ENCODE measurements around the gene ABHD5.

The ABHD5 gene

DNA sequence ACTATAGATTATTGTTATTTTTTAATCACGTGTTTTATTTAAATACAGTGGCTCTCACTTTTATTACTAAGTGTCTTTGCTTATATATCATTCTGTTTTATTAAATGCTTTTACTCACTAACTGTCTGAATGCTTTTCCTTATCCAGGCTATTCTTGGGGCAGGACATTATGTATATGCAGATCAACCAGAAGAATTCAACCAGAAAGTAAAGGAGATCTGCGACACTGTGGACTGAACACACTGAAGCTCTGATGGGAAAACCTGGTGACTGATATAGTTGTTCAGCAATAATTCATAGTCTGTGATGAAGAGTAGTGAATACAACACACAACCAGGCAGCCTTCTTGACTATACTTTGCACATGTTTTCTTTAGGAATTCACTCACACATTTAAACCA lies 27.6 kb downstream of the ABHD5 start:
- H3K4me3 ChIP-seq (ENCODE audit: low read depth in 1 of 2, low read length in 1 of 2) = no peak overlapping the region
- H3K36me3 ChIP-seq = peaks cover 93% of the 10 kb centered on the region
- H3K27ac ChIP-seq = peak overlapping the region; percentile 49
- no peaks in the 10 kb centered on the region for H3K27me3 ChIP-seq
- no peaks in the 10 kb centered on the region for H3K9me3 ChIP-seq
- TF ChIP-seq, protein P1, sequence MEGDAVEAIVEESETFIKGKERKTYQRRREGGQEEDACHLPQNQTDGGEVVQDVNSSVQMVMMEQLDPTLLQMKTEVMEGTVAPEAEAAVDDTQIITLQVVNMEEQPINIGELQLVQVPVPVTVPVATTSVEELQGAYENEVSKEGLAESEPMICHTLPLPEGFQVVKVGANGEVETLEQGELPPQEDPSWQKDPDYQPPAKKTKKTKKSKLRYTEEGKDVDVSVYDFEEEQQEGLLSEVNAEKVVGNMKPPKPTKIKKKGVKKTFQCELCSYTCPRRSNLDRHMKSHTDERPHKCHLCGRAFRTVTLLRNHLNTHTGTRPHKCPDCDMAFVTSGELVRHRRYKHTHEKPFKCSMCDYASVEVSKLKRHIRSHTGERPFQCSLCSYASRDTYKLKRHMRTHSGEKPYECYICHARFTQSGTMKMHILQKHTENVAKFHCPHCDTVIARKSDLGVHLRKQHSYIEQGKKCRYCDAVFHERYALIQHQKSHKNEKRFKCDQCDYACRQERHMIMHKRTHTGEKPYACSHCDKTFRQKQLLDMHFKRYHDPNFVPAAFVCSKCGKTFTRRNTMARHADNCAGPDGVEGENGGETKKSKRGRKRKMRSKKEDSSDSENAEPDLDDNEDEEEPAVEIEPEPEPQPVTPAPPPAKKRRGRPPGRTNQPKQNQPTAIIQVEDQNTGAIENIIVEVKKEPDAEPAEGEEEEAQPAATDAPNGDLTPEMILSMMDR (IDR thresholded peaks at IDR 0.05) = no peak
- H3K4me1 ChIP-seq (ENCODE audit: control insufficient read depth in 1 of 2, insufficient read depth in 1 of 2, low read depth in 1 of 2, low read length in 1 of 2) = peaks cover 0 to 16% of the 10 kb centered on the region in 2 experiments

DNA sequence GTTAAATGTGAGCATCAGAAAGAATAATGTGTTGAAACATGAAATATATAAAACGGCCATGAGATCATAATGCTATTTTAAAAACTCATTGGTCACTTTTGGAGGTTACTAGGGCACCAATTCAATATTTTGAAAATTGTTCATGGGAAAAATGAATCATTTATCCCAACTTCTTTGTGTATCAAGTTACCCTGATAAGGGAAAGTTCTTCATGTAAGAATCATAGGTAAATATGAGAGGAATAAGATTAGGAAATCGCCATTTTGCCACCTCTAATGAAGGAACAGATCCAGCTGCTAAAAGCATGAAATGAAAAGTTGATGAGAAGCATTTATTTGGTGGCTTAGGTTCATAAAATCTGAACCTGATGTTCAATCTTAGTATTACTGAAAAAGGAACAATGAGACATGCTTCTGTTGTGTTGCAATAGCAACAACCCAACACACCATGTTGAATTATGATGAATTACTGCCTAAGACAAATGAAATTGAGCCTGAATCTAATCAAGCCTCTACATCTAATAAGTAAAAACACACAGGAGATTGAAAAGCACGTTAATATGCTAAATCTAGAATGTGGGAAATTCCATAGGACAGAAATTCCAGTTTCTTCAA lies 32.5 kb downstream of the ABHD5 start:
- Histone ChIP-seq H3K4me3 (ENCODE audit: low read depth in 1 of 2, low read length in 1 of 2) (no peak overlapping the region), H3K27ac (peak overlapping the region; percentile 36), H3K27me3 (no peaks in the 10 kb centered on the region), H3K4me1 (ENCODE audit: control insufficient read depth in 1 of 2, insufficient read depth in 1 of 2, low read depth in 1 of 2, low read length in 1 of 2) (peaks cover 0 to 16% of the 10 kb centered on the region in 2 experiments), H3K36me3 (peaks cover 87% of the 10 kb centered on the region), H3K9me3 (no peaks in the 10 kb centered on the region)
- TF ChIP-seq, protein P1 (IDR thresholded peaks at IDR 0.05) = no peak

DNA sequence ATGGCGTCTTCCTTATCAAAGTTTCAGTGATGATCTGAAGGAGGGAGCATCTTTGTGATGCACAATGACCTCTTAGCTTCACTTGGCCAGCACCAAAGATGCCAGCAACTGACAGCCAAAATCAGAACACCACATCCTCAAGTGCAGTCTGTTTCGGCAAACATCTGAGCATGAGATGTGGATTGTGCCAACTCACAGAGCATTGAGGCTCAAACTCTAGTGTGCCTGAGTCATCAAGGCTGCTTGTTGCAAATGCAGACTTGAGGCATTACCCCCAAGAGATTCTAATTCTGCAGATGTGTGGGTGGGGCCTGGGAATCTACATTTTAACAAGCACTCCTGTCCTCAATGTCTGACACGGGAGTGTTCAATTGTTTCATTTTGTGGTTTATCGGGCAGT lies 35.8 kb downstream of the ABHD5 start:
- Histone ChIP-seq H3K4me3 (ENCODE audit: low read depth in 1 of 2, low read length in 1 of 2) (no peak overlapping the region), H3K27ac (no peak overlapping the region), H3K4me1 (ENCODE audit: control insufficient read depth in 1 of 2, insufficient read depth in 1 of 2, low read depth in 1 of 2, low read length in 1 of 2) (no peaks in the 10 kb centered on the region), H3K27me3 (no peaks in the 10 kb centered on the region), H3K9me3 (no peaks in the 10 kb centered on the region), H3K36me3 (peaks cover 93% of the 10 kb centered on the region)
- TF ChIP-seq, protein P1 (IDR thresholded peaks at IDR 0.05) = no peak

DNA sequence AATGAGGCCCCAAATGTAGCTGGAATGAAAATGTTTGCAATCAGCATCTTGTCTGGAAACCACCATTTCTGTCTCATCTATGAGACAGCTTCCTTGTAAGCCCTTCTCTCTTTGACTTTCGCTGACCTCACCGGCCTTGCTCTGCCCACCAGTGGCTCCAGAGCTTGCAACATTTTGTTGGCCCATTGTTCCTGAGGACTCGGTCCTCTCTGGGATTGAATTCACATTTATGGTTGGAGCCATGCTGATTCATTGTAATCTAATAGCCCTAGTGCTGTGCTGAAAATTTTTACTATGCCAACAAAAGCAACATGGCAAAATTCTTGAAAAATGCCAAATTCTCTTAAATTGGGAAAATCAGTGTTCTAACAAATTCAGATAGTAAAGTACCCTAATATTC lies 37.2 kb downstream of the ABHD5 start:
- Histone ChIP-seq H3K36me3 (peaks cover 94% of the 10 kb centered on the region), H3K27ac (no peak overlapping the region), H3K4me3 (ENCODE audit: low read depth in 1 of 2, low read length in 1 of 2) (no peak overlapping the region), H3K27me3 (no peaks in the 10 kb centered on the region), H3K9me3 (no peaks in the 10 kb centered on the region), H3K4me1 (ENCODE audit: control insufficient read depth in 1 of 2, insufficient read depth in 1 of 2, low read depth in 1 of 2, low read length in 1 of 2) (no peaks in the 10 kb centered on the region)
- TF ChIP-seq, protein P1 (IDR thresholded peaks at IDR 0.05) = no peak

DNA sequence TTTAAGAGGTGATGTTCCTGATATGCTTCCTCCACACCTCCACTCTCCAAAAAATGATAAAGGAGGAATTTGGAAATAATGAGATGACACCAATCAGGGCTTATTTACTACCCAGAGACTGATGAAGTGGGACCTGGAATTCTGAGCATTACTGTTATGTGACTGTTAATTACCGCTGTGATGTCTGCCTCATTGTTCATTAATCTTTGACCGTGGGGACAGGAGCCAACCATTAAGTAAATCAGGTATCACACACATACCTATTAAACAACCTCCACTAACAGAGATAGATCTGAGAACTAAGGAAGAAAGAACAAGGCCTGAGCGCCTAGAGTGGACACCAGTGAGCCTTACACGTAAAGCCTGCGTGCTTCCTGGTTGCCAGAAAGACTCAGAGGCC lies 37.7 kb downstream of the ABHD5 start:
- Histone ChIP-seq H3K4me3 (ENCODE audit: low read depth in 1 of 2, low read length in 1 of 2) (no peak overlapping the region), H3K36me3 (peaks cover 94% of the 10 kb centered on the region), H3K4me1 (ENCODE audit: control insufficient read depth in 1 of 2, insufficient read depth in 1 of 2, low read depth in 1 of 2, low read length in 1 of 2) (no peaks in the 10 kb centered on the region), H3K27me3 (no peaks in the 10 kb centered on the region), H3K9me3 (no peaks in the 10 kb centered on the region), H3K27ac (no peak overlapping the region)
- TF ChIP-seq, protein P1 (IDR thresholded peaks at IDR 0.05) = no peak

Measured in neutrophil (primary cell).